Measurements from ENCODE around the gene SEL1L3.

DNA sequence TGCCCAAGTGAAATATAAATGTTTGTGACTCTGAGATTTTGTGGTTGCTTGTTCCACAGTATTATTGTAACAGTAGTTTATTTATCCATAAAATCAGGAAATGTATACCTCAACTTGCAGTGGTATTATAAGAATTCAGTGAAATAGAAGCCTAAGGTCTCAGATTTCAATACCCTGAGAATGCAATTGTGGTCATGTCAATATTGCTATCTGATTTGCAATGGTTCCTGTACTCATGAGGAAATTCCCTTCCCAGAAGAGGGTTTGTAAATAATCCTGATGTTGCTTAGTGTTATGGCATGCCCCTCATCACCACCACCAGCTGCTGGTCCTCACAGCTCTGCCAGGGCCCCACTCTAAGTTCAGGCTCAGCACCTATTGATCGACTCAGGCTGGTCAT is 139.4 kb downstream of the SEL1L3 start:
- TF ChIP-seq POLR2A (IDR thresholded peaks at IDR 0.05), result no peak
- TF ChIP-seq, protein P1, sequence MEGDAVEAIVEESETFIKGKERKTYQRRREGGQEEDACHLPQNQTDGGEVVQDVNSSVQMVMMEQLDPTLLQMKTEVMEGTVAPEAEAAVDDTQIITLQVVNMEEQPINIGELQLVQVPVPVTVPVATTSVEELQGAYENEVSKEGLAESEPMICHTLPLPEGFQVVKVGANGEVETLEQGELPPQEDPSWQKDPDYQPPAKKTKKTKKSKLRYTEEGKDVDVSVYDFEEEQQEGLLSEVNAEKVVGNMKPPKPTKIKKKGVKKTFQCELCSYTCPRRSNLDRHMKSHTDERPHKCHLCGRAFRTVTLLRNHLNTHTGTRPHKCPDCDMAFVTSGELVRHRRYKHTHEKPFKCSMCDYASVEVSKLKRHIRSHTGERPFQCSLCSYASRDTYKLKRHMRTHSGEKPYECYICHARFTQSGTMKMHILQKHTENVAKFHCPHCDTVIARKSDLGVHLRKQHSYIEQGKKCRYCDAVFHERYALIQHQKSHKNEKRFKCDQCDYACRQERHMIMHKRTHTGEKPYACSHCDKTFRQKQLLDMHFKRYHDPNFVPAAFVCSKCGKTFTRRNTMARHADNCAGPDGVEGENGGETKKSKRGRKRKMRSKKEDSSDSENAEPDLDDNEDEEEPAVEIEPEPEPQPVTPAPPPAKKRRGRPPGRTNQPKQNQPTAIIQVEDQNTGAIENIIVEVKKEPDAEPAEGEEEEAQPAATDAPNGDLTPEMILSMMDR (IDR thresholded peaks at IDR 0.05), result no peak
